ENCODE data around the gene CUL1. TPM values are rescaled to one million over a fixed set of nuclear protein-coding genes. Genes with fewer than 3 reads are reported as not detected.

CUL1 gene
- total and polyA plus RNA-seq, 9 donors = 31.9 to 51.3 (median 40.2) TPM

- DNase-seq = no peak
- H3K27ac ChIP-seq = no peak overlapping the region
- intact Hi-C loops (cut with DNase I) = no loop called here
- no peaks in the 10 kb centered on the region for H3K9me3 ChIP-seq
- H3K4me1 ChIP-seq (ENCODE audit: insufficient read depth) = peaks cover 19% of the 10 kb centered on the region
- H3K27me3 ChIP-seq = no peaks in the 10 kb centered on the region
- no peak for TF ChIP-seq POLR2A (IDR thresholded peaks at IDR 0.05)
- TF ChIP-seq CTCF (IDR thresholded peaks at IDR 0.05) = no peak
- no peak for TF ChIP-seq EP300 (IDR thresholded peaks at IDR 0.05)
- H3K4me3 ChIP-seq = no peak overlapping the region
- no peaks in the 10 kb centered on the region for H3K36me3 ChIP-seq
- WGBS, 3 donors = 63 to 70% (median 67%) methylated on average over 2 of the region's 2 CpGs
Measured at GRCh38 chr7:148726385-148726784, 27.7 kb downstream of the CUL1 start.

GRCh38 chr7:148727501-148728278 is 29.0 kb downstream of the CUL1 start:
- Histone ChIP-seq H3K4me3 (no peak overlapping the region), H3K36me3 (no peaks in the 10 kb centered on the region), H3K27me3 (no peaks in the 10 kb centered on the region), H3K27ac (no peak overlapping the region), H3K9me3 (no peaks in the 10 kb centered on the region), H3K4me1 (ENCODE audit: insufficient read depth) (peaks cover 13% of the 10 kb centered on the region)
- no peak for TF ChIP-seq POLR2A (IDR thresholded peaks at IDR 0.05)
- TF ChIP-seq EP300 (IDR thresholded peaks at IDR 0.05) = no peak
- no peak for TF ChIP-seq CTCF (IDR thresholded peaks at IDR 0.05)
- WGBS, 3 donors = 94 to 96% (median 96%) methylated on average over 11 of the region's 11 CpGs
- no peak for DNase-seq
- intact Hi-C loops (cut with DNase I) = no loop called here

DNA sequence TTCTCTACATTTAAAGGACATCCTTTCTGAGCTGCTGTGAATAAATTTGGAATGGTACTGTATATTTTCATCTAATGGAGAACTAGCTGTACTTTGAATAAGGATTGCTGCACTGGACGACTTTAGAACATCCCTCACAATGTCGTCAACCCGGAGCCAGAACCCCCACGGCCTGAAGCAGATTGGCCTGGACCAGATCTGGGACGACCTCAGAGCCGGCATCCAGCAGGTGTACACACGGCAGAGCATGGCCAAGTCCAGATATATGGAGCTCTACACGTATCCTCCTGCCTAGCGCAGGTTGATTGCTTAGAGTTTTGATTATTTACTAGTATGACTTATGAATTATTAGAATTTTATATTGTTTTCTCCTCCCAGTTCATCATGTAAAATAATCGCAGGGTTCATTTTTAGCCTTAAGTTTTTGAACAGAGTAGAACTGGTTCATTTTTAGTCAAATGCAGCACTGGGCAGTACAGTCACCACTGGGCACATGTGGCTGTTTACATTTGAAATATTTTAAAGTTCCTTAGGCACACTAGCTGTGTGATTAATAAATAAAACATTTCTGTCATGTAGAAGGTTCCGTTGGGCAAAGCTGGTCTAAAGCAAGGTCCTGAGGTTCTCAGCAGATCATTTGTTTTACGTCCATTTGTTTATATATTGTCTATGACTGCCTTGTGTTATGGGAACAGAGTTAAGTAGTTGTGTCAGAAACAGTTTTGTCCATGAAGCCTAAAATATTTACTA is 31.5 kb downstream of the CUL1 start:
- Histone ChIP-seq H3K9me3 (no peaks in the 10 kb centered on the region), H3K4me3 (no peak overlapping the region), H3K27ac (no peak overlapping the region), H3K36me3 (no peaks in the 10 kb centered on the region), H3K4me1 (ENCODE audit: insufficient read depth) (peaks cover 4% of the 10 kb centered on the region), H3K27me3 (no peaks in the 10 kb centered on the region)
- intact Hi-C loops (cut with DNase I) = no loop called here
- TF ChIP-seq CTCF (IDR thresholded peaks at IDR 0.05) (no peak), POLR2A (IDR thresholded peaks at IDR 0.05) (no peak), EP300 (IDR thresholded peaks at IDR 0.05) (no peak)
- 68 to 74% (median 72%) methylated on average over 12 of the region's 12 CpGs for WGBS, 3 donors
- DNase-seq = no peak

DNA sequence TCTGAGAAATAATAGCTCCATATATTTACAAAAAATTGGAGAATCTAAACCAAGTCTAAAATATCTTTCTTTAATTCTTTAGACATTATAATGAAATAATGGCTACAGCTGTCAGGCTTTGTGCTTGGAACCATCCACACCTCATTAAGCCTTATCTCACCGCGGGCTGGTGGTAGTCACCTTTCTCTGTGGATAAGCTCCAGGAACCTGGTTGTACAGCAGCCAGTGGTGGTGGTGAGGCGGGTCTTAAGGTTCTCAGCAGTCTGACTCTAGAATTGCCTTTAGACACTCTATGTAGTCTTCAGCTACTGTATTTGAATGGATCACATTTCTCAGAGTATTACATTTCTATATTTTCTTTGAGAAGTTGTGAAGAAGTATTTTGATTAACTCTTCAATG is 34.2 kb downstream of the CUL1 start:
- H3K9me3 ChIP-seq = no peaks in the 10 kb centered on the region
- H3K4me1 ChIP-seq (ENCODE audit: insufficient read depth) = peaks cover 2% of the 10 kb centered on the region
- H3K36me3 ChIP-seq = no peaks in the 10 kb centered on the region
- no peak overlapping the region for H3K4me3 ChIP-seq
- TF ChIP-seq POLR2A (IDR thresholded peaks at IDR 0.05) (no peak), CTCF (IDR thresholded peaks at IDR 0.05) (no peak), EP300 (IDR thresholded peaks at IDR 0.05) (no peak)
- no peak overlapping the region for H3K27ac ChIP-seq
- DNase-seq = no peak
- 79 to 87% (median 86%) methylated on average over 3 of the region's 3 CpGs for WGBS, 3 donors
- H3K27me3 ChIP-seq = no peaks in the 10 kb centered on the region
- intact Hi-C loops (cut with DNase I) = no loop called here

Measured in ovary (tissue), 9 donors.